Neural cell (in vitro differentiated cells): ENCODE results near the gene ZNF135. TPM values are rescaled to one million over a fixed set of nuclear protein-coding genes. Genes with fewer than 3 reads are reported as not detected.

Source experiments
- H2AFZ ChIP-seq: fragments of 200-600, 300-800 bp; sonication (generic), shearing (Covaris generic); 2 replicates; pipeline ENCODE4 v1.6.0; 2014; ENCODE audit warnings: low read depth, mild to moderate bottlenecking, antibody characterized with exemption, low read length, moderate library complexity
- H3F3A ChIP-seq: fragments of 200-600 bp; shearing (Covaris generic); 2 replicates; pipeline ENCODE4 v1.6.1; 2016; ENCODE audit warnings: mild to moderate bottlenecking, moderate library complexity, mixed read lengths, antibody characterized with exemption, low read length; ENCODE audit not compliant: insufficient read depth, poor library complexity, severe bottlenecking
- H3K27ac ChIP-seq: fragments of 200-600, 300-800 bp; sonication (generic), shearing (Covaris generic); 2 replicates; pipeline ENCODE4 v1.5.1; 2014; ENCODE audit warnings: mild to moderate bottlenecking, low read length, moderate library complexity
- H3K27me3 ChIP-seq: fragments of 300-800, 200-600 bp; sonication (generic), shearing (Covaris generic); 2 replicates; pipeline ENCODE4 v1.6.0; 2014; ENCODE audit warnings: mild to moderate bottlenecking, low read depth, low read length, moderate library complexity; ENCODE audit not compliant: insufficient read depth
- H3K36me3 ChIP-seq: fragments of 300-800, 200-600 bp; sonication (generic), shearing (Covaris generic); 2 replicates; pipeline ENCODE4 v1.5.1; 2014; ENCODE audit warnings: mild to moderate bottlenecking, antibody characterized with exemption, low read length, moderate library complexity; ENCODE audit not compliant: insufficient read depth
- H3K4me2 ChIP-seq: fragments of 300-800, 200-600 bp; sonication (generic), shearing (Covaris generic); 2 replicates; pipeline ENCODE4 v1.6.0; 2014; ENCODE audit warnings: mild to moderate bottlenecking, low read length
- H3K4me3 ChIP-seq: fragments of 300-800, 200-600 bp; sonication (generic), shearing (Covaris generic); 2 replicates; pipeline ENCODE4 v1.5.1; 2014; ENCODE audit warnings: mild to moderate bottlenecking, low read length, moderate library complexity
- H3K79me2 ChIP-seq: fragments of 200-600 bp; shearing (Covaris generic); replicated peaks from 2 replicates; pipeline ENCODE4 v1.6.0; 2014; ENCODE audit warnings: mild to moderate bottlenecking, low read length, moderate library complexity; ENCODE audit not compliant: insufficient read depth
- H3K9ac ChIP-seq: fragments of 300-800, 200-600 bp; sonication (generic), shearing (Covaris generic); 2 replicates; pipeline ENCODE4 v1.6.1; 2016; ENCODE audit warnings: mild to moderate bottlenecking, low read length, mixed read lengths
- H3K9me2 ChIP-seq: fragments of 200-600 bp; shearing (Covaris generic); 2 replicates; pipeline ENCODE4 v1.6.1; 2016; ENCODE audit warnings: mild to moderate bottlenecking, low read length, mixed read lengths; ENCODE audit not compliant: insufficient read depth
- H3K9me3 ChIP-seq: fragments of 200-600, 300-800 bp; sonication (generic), shearing (Covaris generic); 2 replicates; pipeline ENCODE4 v1.6.1; 2016; ENCODE audit warnings: mild to moderate bottlenecking, mixed run types, low read length, moderate library complexity, mixed read lengths
- H4K20me1 ChIP-seq: fragments of 200-600 bp; shearing (Covaris generic); 2 replicates; pipeline ENCODE4 v1.6.1; 2016; ENCODE audit warnings: mild to moderate bottlenecking, mixed run types; ENCODE audit not compliant: insufficient read depth
- CTCF ChIP-seq: fragments of 450-650 bp; IDR thresholded peaks from 2 replicates; pipeline ENCODE4 v1.5.1; 2014; ENCODE audit warnings: antibody characterized with exemption, mild to moderate bottlenecking, moderate library complexity; ENCODE audit not compliant: poor library complexity, severe bottlenecking
- EP300 ChIP-seq: fragments of 450-650 bp; conservative IDR thresholded peaks from 2 replicates; pipeline ENCODE4 v1.6.1; 2014; ENCODE audit warnings: antibody characterized with exemption, mild to moderate bottlenecking, moderate library complexity; ENCODE audit not compliant: poor library complexity, severe bottlenecking
- EZH2 ChIP-seq: fragments of 200-600, 300-800 bp; shearing (Covaris generic), sonication (generic); IDR thresholded peaks from 2 replicates; pipeline ENCODE4 v1.6.1; 2014; ENCODE audit warnings: antibody characterized with exemption, low read length, borderline replicate concordance, mild to moderate bottlenecking; ENCODE audit not compliant: insufficient read depth, poor library complexity, severe bottlenecking
- MXI1 ChIP-seq: fragments of 450-650 bp; conservative IDR thresholded peaks from 2 replicates; pipeline ENCODE4 v1.6.1; 2014; ENCODE audit warnings: antibody characterized with exemption, mild to moderate bottlenecking; ENCODE audit not compliant: poor library complexity, severe bottlenecking
- POLR2AphosphoS5 ChIP-seq: IDR thresholded peaks from 2 replicates; pipeline ENCODE4 v1.6.1; 2012
- RAD21 ChIP-seq: fragments of 450-650 bp; conservative IDR thresholded peaks from 2 replicates; pipeline ENCODE4 v1.6.1; 2014; ENCODE audit warnings: antibody characterized with exemption, mild to moderate bottlenecking, moderate library complexity
- REST ChIP-seq: IDR thresholded peaks from 2 replicates; pipeline ENCODE4 v1.6.1; 2012; ENCODE audit warnings: borderline replicate concordance
- SMC3 ChIP-seq: fragments of 450-650 bp; conservative IDR thresholded peaks from 2 replicates; pipeline ENCODE4 v1.6.1; 2014; ENCODE audit warnings: antibody characterized with exemption, mild to moderate bottlenecking, moderate library complexity; ENCODE audit not compliant: poor library complexity
- TAF1 ChIP-seq: IDR thresholded peaks from 2 replicates; pipeline ENCODE4 v1.6.1; 2012; ENCODE audit warnings: low read depth
- polyA plus RNA-seq: library from polyadenylated mRNA; depleted of rRNA; stranded (reverse); fragments of >200 nt; gene quantifications from 2 replicates; pipeline ENCODE4 v1.2.3, GENCODE V29; 2014

Gene ZNF135
- polyA plus RNA-seq, 1 donor from 2014 or later = 13.7 TPM

GRCh38 chr19:58014141-58014540 is 44.9 kb upstream of the ZNF135 start:
- no peak overlapping the region for H3K9ac ChIP-seq

GRCh38 chr19:58020129-58020528 is 39.0 kb upstream of the ZNF135 start:
- Histone ChIP-seq H4K20me1 (no peaks in the 10 kb centered on the region), H3K27ac (no peak overlapping the region), H3K79me2 (no peaks in the 10 kb centered on the region), H3K9me3 (no peaks in the 10 kb centered on the region), H3K36me3 (no peaks in the 10 kb centered on the region), H3K4me3 (no peak overlapping the region), H2AFZ (no peak overlapping the region), H3K4me2 (no peak overlapping the region), H3K9ac (no peak overlapping the region), H3K27me3 (no peaks in the 10 kb centered on the region), H3K9me2 (no peaks in the 10 kb centered on the region), H3F3A (no peaks in the 10 kb centered on the region)
- no peak for TF ChIP-seq CTCF
- TF ChIP-seq REST = no peak
- TF ChIP-seq RAD21 = no peak
- TF ChIP-seq SMC3 = no peak
- TF ChIP-seq TAF1 = no peak
- TF ChIP-seq POLR2AphosphoS5 = no peak
- TF ChIP-seq EP300 = no peak

More at GRCh38 chr19:58014141-58014540, 44.9 kb upstream of the ZNF135 start:
- Histone ChIP-seq H3K9me3 (peaks cover 14% of the 10 kb centered on the region), H3K4me2 (no peak overlapping the region), H3K27ac (no peak overlapping the region), H4K20me1 (no peaks in the 10 kb centered on the region), H3K4me3 (no peak overlapping the region), H3K79me2 (no peaks in the 10 kb centered on the region), H3F3A (no peaks in the 10 kb centered on the region), H2AFZ (no peak overlapping the region), H3K36me3 (peaks cover 8% of the 10 kb centered on the region), H3K27me3 (no peaks in the 10 kb centered on the region), H3K9me2 (no peaks in the 10 kb centered on the region)
- TF ChIP-seq TAF1 = no peak
- no peak for TF ChIP-seq CTCF
- TF ChIP-seq SMC3 = no peak
- no peak for TF ChIP-seq EP300
- no peak for TF ChIP-seq RAD21
- no peak for TF ChIP-seq REST
- TF ChIP-seq EZH2 = no peak
- TF ChIP-seq POLR2AphosphoS5 = no peak
- TF ChIP-seq MXI1 = no peak
